ENCODE results near the gene FAM187B. TPM values are rescaled to one million over a fixed set of nuclear protein-coding genes. Genes with fewer than 3 reads are reported as not detected.

FAM187B gene
- total and polyA plus RNA-seq, 8 donors, result 0.20 TPM; not detected in 7

DNA sequence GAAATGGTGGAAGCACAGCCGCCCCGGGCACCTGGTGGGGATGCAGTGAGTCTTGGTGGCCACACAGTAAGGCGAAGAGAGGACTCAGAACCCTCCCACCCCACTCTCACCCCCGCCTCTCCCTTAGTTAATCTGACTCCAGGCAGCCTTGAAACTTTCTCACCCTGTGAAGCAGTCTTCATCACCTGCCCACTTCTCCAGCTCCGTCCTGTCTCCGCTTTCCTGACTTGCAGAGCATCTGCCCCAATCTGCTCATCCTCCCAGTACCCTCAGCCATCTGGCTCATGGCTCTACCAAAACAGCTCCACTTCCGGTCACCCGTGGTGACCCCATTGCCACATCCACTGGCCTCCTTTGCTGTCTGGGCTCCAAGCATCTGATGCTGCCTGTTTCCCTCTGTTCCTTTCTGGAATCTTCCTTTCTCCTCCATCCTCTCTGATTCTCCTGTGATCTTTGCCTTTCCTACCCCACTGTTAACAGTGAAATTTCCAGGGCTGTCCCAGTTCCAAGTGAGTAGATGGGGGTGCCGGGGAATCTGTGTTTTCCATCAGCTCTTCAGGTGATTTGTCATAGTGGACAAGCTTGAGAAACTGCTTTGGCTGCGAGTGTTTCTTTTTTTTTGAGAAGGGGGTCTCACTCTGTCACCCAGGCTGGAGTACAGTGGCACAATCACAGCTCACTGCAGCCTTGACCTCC, 44.6 kb upstream of the FAM187B start:
- peaks cover 0 to 83% of the 10 kb centered on the region in 2 donors for H3K36me3 ChIP-seq
- no peak overlapping the region for H3K27ac ChIP-seq
- H3K9me3 ChIP-seq, result no peaks in the 10 kb centered on the region
- DNase-seq (no peak), ATAC-seq (no peak)
- intact Hi-C loops (cut with DNase I), result no loop called here
- no peak overlapping the region for H3K4me3 ChIP-seq
- TF ChIP-seq, protein P1, sequence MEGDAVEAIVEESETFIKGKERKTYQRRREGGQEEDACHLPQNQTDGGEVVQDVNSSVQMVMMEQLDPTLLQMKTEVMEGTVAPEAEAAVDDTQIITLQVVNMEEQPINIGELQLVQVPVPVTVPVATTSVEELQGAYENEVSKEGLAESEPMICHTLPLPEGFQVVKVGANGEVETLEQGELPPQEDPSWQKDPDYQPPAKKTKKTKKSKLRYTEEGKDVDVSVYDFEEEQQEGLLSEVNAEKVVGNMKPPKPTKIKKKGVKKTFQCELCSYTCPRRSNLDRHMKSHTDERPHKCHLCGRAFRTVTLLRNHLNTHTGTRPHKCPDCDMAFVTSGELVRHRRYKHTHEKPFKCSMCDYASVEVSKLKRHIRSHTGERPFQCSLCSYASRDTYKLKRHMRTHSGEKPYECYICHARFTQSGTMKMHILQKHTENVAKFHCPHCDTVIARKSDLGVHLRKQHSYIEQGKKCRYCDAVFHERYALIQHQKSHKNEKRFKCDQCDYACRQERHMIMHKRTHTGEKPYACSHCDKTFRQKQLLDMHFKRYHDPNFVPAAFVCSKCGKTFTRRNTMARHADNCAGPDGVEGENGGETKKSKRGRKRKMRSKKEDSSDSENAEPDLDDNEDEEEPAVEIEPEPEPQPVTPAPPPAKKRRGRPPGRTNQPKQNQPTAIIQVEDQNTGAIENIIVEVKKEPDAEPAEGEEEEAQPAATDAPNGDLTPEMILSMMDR (IDR thresholded peaks at IDR 0.05), result no peak
- no peaks in the 10 kb centered on the region for H3K27me3 ChIP-seq
- H3K4me1 ChIP-seq, result peaks cover 3 to 41% of the 10 kb centered on the region in 2 donors

DNA sequence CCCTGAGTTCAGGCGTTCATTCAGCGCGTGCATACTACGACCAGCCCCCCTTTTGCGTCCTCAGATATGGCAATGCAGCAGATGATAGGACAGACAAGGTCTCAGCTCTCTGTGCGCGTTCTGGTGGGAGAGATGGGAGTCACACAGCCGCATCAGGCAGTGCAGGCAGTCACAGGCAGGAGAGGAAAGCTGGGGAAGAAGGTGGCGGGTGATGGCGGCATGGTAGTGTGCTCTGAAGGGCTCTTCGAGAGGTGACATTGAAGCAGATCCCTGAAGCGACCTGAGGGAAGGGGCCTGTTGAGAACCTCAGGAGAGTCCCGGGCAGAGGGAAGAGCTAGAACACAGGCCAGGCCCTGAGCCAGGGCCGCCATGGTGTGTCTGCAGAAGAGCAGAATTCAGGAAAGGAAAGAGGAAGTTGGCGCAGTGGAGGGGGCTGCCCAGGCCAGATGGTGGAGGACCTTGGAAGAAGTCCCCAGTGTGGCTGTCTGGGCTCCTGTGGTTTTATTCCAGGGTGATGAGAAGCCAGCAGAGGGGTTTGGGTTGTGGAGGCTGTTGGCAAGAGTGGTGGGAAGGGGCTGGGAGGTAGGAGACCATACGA, 43.7 kb upstream of the FAM187B start:
- no peak overlapping the region for H3K4me3 ChIP-seq
- intact Hi-C loops (cut with DNase I), result no loop called here
- peaks cover 0 to 74% of the 10 kb centered on the region in 2 donors for H3K36me3 ChIP-seq
- peaks cover 4 to 42% of the 10 kb centered on the region in 2 donors for H3K4me1 ChIP-seq
- H3K9me3 ChIP-seq, result no peaks in the 10 kb centered on the region
- peak overlapping the region in 1 of 2 donors; percentile 33 for H3K27ac ChIP-seq
- ATAC-seq (no peak), DNase-seq (no peak)
- H3K27me3 ChIP-seq, result no peaks in the 10 kb centered on the region
- TF ChIP-seq, protein P1 (IDR thresholded peaks at IDR 0.05), result no peak

GRCh38 chr19:35271546-35271945, 43.0 kb upstream of the FAM187B start:
- ATAC-seq (no peak), DNase-seq (no peak)
- Histone ChIP-seq H3K4me1 (peaks cover 8 to 49% of the 10 kb centered on the region in 2 donors), H3K36me3 (peaks cover 0 to 68% of the 10 kb centered on the region in 2 donors), H3K9me3 (no peaks in the 10 kb centered on the region), H3K27ac (no peak overlapping the region), H3K27me3 (no peaks in the 10 kb centered on the region), H3K4me3 (no peak overlapping the region)
- intact Hi-C loops (cut with DNase I), result no loop called here
- TF ChIP-seq, protein P1 (IDR thresholded peaks at IDR 0.05), result no peak

GRCh38 chr19:35270381-35270811, 41.9 kb upstream of the FAM187B start:
- ATAC-seq, result no peak
- H3K36me3 ChIP-seq, result peaks cover 0 to 56% of the 10 kb centered on the region in 2 donors
- peak overlapping the region in 1 of 2 donors; percentile 80 for H3K4me3 ChIP-seq

More at GRCh38 chr19:35270381-35270811, 41.9 kb upstream of the FAM187B start:
- Histone ChIP-seq H3K9me3 (no peaks in the 10 kb centered on the region), H3K4me1 (peaks cover 13 to 60% of the 10 kb centered on the region in 2 donors), H3K27me3 (no peaks in the 10 kb centered on the region), H3K27ac (peak overlapping the region in 1 of 2 donors; percentile 93)
- TF ChIP-seq, protein P1 (IDR thresholded peaks at IDR 0.05), result no peak
- DNase-seq, result peak in 1 of 4 donors; percentile 59
- intact Hi-C loops (cut with DNase I), result no loop called here

Data from left lung (tissue), 10 donors.